ENCODE results near the gene TPSG1. TPM values are rescaled to one million over a fixed set of nuclear protein-coding genes. Genes with fewer than 3 reads are reported as not detected.

Gene TPSG1
- total and polyA plus RNA-seq, 2 experiments from 2014 or later, result 0.81 TPM; not detected in 1

DNA sequence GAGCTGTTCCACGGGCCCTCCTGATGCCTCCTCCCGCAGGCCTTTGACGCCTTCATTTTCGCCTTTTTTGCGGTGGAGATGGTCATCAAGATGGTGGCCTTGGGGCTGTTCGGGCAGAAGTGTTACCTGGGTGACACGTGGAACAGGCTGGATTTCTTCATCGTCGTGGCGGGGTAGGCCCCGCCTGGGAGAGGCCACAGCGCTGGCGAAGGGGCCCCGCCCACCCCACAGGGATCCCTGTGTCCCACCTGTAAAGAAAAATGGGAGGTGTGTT, 29.7 kb downstream of the TPSG1 start:
- Histone ChIP-seq H3K27ac (ENCODE audit: low read depth) (no peak overlapping the region), H2AFZ (no peak overlapping the region), H4K20me1 (replicated peaks; ENCODE audit: insufficient read depth) (no peaks in the 10 kb centered on the region; the same call in 1 of the 2 replicates), H3F3A (replicated peaks; ENCODE audit: low read depth) (no peaks in the 10 kb centered on the region), H3K36me3 (ENCODE audit: insufficient read depth) (no peaks in the 10 kb centered on the region), H3K27me3 (ENCODE audit: insufficient read depth) (no peaks in the 10 kb centered on the region), H3K4me2 (no peak overlapping the region), H3K79me2 (replicated peaks; ENCODE audit: insufficient read depth) (no peaks in the 10 kb centered on the region), H3K9me2 (ENCODE audit: insufficient read depth) (no peaks in the 10 kb centered on the region), H3K4me1 (ENCODE audit: insufficient read depth) (no peaks in the 10 kb centered on the region), H3K4me3 (no peak overlapping the region)
- Mint-ChIP-seq H3K9me3 (0 out of 3 replicates have a peak, but pooled peaks cover 3% of the 10 kb centered on the region), H3K27ac (no peak overlapping the region), H3K4me3 (no peak overlapping the region), H3K27me3 (ENCODE audit: insufficient read depth, low read depth, poor library complexity) (peaks cover 6% of the 10 kb centered on the region), H3K36me3 (ENCODE audit: low read depth) (no peaks in the 10 kb centered on the region), H3K4me1 (peaks cover 3% of the 10 kb centered on the region; the same call in 1 of the 3 replicates)
- TF ChIP-seq, protein P1, sequence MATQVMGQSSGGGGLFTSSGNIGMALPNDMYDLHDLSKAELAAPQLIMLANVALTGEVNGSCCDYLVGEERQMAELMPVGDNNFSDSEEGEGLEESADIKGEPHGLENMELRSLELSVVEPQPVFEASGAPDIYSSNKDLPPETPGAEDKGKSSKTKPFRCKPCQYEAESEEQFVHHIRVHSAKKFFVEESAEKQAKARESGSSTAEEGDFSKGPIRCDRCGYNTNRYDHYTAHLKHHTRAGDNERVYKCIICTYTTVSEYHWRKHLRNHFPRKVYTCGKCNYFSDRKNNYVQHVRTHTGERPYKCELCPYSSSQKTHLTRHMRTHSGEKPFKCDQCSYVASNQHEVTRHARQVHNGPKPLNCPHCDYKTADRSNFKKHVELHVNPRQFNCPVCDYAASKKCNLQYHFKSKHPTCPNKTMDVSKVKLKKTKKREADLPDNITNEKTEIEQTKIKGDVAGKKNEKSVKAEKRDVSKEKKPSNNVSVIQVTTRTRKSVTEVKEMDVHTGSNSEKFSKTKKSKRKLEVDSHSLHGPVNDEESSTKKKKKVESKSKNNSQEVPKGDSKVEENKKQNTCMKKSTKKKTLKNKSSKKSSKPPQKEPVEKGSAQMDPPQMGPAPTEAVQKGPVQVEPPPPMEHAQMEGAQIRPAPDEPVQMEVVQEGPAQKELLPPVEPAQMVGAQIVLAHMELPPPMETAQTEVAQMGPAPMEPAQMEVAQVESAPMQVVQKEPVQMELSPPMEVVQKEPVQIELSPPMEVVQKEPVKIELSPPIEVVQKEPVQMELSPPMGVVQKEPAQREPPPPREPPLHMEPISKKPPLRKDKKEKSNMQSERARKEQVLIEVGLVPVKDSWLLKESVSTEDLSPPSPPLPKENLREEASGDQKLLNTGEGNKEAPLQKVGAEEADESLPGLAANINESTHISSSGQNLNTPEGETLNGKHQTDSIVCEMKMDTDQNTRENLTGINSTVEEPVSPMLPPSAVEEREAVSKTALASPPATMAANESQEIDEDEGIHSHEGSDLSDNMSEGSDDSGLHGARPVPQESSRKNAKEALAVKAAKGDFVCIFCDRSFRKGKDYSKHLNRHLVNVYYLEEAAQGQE (IDR thresholded peaks at IDR 0.05; ENCODE audit: unreplicated experiment), result no peak
- no peak for TF ChIP-seq NANOG (IDR thresholded peaks at IDR 0.05; ENCODE audit: borderline replicate concordance)
- no peak for TF ChIP-seq CREB1 (CRISPR knock-in tag; IDR thresholded peaks at IDR 0.05; ENCODE audit: low read depth)
- TF ChIP-seq JUNB (IDR thresholded peaks at IDR 0.05; ENCODE audit: unreplicated experiment), result no peak
- no peak for TF ChIP-seq EZH2 (IDR thresholded peaks at IDR 0.05; ENCODE audit: low read depth, unreplicated experiment)
- no peak for TF ChIP-seq ZNF114 (CRISPR knock-in tag; IDR thresholded peaks at IDR 0.05)
- TF ChIP-seq ZNF331 (CRISPR knock-in tag; IDR thresholded peaks at IDR 0.05; ENCODE audit: low read depth), result no peak
- TF ChIP-seq, protein P2, sequence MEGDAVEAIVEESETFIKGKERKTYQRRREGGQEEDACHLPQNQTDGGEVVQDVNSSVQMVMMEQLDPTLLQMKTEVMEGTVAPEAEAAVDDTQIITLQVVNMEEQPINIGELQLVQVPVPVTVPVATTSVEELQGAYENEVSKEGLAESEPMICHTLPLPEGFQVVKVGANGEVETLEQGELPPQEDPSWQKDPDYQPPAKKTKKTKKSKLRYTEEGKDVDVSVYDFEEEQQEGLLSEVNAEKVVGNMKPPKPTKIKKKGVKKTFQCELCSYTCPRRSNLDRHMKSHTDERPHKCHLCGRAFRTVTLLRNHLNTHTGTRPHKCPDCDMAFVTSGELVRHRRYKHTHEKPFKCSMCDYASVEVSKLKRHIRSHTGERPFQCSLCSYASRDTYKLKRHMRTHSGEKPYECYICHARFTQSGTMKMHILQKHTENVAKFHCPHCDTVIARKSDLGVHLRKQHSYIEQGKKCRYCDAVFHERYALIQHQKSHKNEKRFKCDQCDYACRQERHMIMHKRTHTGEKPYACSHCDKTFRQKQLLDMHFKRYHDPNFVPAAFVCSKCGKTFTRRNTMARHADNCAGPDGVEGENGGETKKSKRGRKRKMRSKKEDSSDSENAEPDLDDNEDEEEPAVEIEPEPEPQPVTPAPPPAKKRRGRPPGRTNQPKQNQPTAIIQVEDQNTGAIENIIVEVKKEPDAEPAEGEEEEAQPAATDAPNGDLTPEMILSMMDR (conservative IDR thresholded peaks at IDR 0.05; ENCODE audit: low read depth in 2 of 2), result no peak
- TF ChIP-seq ZNF462 (CRISPR knock-in tag; IDR thresholded peaks at IDR 0.05), result no peak
- TF ChIP-seq STAT1 (IDR thresholded peaks at IDR 0.05; ENCODE audit: unreplicated experiment), result no peak
- no peak for TF ChIP-seq EZH2phosphoT487 (IDR thresholded peaks at IDR 0.05; ENCODE audit: unreplicated experiment)
- no peak for TF ChIP-seq ETS1 (IDR thresholded peaks at IDR 0.05)
- TF ChIP-seq POLR2AphosphoS5 (IDR thresholded peaks at IDR 0.05; ENCODE audit: low read depth), result no peak
- ATAC-seq, result no peak
- DNase-seq (ENCODE audit: low spot score), result no peak

Measured in GM23338 (cell line).